PC-3 (cell line): ENCODE measurements around the gene TMEM156. TPM values are rescaled to one million over a fixed set of nuclear protein-coding genes. Genes with fewer than 3 reads are reported as not detected.

Source experiments
- ATAC-seq: fragments of 200-7000 bp; cut with Tn5 transposase; 2 replicates; pipeline ENCODE4 v1.9.1; 2020; ENCODE audit warnings: mild to moderate bottlenecking, moderate library complexity
- BruUV-seq: library from RNA; stranded (reverse); fragments of 400-500 nt; replicated peaks from 2 replicates; lab custom pipeline; 2021; lab: Mats Ljungman, UMichigan
- CTCF ChIA-PET: fragments of 300-600 bp; sonication (Branson Sonifier 250); formaldehyde crosslinking; loops from one replicate; lab custom pipeline; 2022; ENCODE audit warnings: antibody characterized with exemption; lab: Charles Lee
- POLR2A ChIA-PET: fragments of 300-600 bp; sonication (Branson Sonifier 250); formaldehyde crosslinking; loops from one replicate; lab custom pipeline; 2022; ENCODE audit warnings: antibody characterized with exemption; ENCODE audit not compliant: unreplicated experiment; lab: Charles Lee
- DNase-seq: peaks from one replicate; pipeline ENCODE4 v3.0.0-alpha.2; 2015
- H2AFZ ChIP-seq: fragments of 300-600 bp; sonication (generic); 2 replicates; pipeline ENCODE4 v1.6.0; 2016; ENCODE audit warnings: antibody characterized with exemption, low read length
- H3F3A ChIP-seq: fragments of 300-600 bp; sonication (generic); one replicate; pipeline ENCODE4 v1.6.0; 2017; ENCODE audit warnings: antibody characterized with exemption, low read length, control low read depth, mild to moderate bottlenecking; ENCODE audit not compliant: unreplicated experiment
- H3K27ac ChIP-seq: fragments of 300-600 bp; sonication (generic); 2 replicates; pipeline ENCODE4 v1.5.1; 2016; ENCODE audit warnings: mild to moderate bottlenecking, low read length
- H3K27me3 ChIP-seq: fragments of 300-600 bp; sonication (generic); 2 replicates; pipeline ENCODE4 v1.6.1; 2016; ENCODE audit warnings: low read length, mixed read lengths
- H3K36me3 ChIP-seq: fragments of 300-600 bp; sonication (generic); 2 replicates; pipeline ENCODE4 v1.6.1; 2016; ENCODE audit warnings: low read depth, mixed run types, low read length, mixed read lengths
- H3K4me1 ChIP-seq: fragments of 300-600 bp; sonication (generic); 2 replicates; pipeline ENCODE4 v1.5.1; 2016; ENCODE audit warnings: low read length; ENCODE audit not compliant: insufficient read depth
- H3K4me2 ChIP-seq: fragments of 300-600 bp; sonication (generic); 2 replicates; pipeline ENCODE4 v1.6.0; 2016; ENCODE audit warnings: low read length
- H3K4me3 ChIP-seq: fragments of 300-600 bp; sonication (generic); 2 replicates; pipeline ENCODE4 v1.5.1; 2016; ENCODE audit warnings: mild to moderate bottlenecking, low read length, mixed read lengths
- H3K79me2 ChIP-seq: fragments of 300-600 bp; sonication (generic); 2 replicates; pipeline ENCODE4 v1.6.1; 2017; ENCODE audit warnings: low read length, mixed read lengths
- H3K9ac ChIP-seq: fragments of 300-600 bp; sonication (generic); 2 replicates; pipeline ENCODE4 v1.6.0; 2016; ENCODE audit warnings: mild to moderate bottlenecking, low read length
- H3K9me2 ChIP-seq: fragments of 300-600 bp; sonication (generic); replicated peaks from 2 replicates; pipeline ENCODE4 v1.6.1; 2016; ENCODE audit warnings: mixed run types, low read length, mixed read lengths
- H3K9me3 ChIP-seq: fragments of 300-600 bp; sonication (generic); 2 replicates; pipeline ENCODE4 v1.6.1; 2016; ENCODE audit warnings: low read length, mixed read lengths
- H4K20me1 ChIP-seq: fragments of 300-600 bp; sonication (generic); 2 replicates; pipeline ENCODE4 v1.6.1; 2016; ENCODE audit warnings: low read length, mixed read lengths
- EZH2 ChIP-seq: fragments of 300-600 bp; sonication (generic); IDR thresholded peaks from one replicate; pipeline ENCODE4 v1.6.1; 2017; ENCODE audit warnings: antibody characterized with exemption, mild to moderate bottlenecking, low read length; ENCODE audit not compliant: unreplicated experiment
- EZH2phosphoT487 ChIP-seq: fragments of 300-600 bp; sonication (generic); IDR thresholded peaks from 2 replicates; pipeline ENCODE4 v1.6.1; 2018; ENCODE audit warnings: mild to moderate bottlenecking, antibody characterized with exemption, low read length, borderline replicate concordance
- intact Hi-C: fragments of 100-400 bp; cut with micrococcal nuclease; formaldehyde crosslinking; loops from 2 replicates; pipeline ENCODE4 v1.9.0; 2023
- total RNA-seq: library from RNA; depleted of rRNA; stranded (reverse); fragments of >200 nt; gene quantifications from 2 replicates; pipeline ENCODE4 v1.2.3, GENCODE V29; 2014
- TF ChIP-seq, protein P1 (sequence below): fragments of 300-600 bp; sonication (generic); conservative IDR thresholded peaks from 2 replicates; pipeline ENCODE4 v1.5.1; 2017; ENCODE audit warnings: antibody characterized with exemption, low read depth, mild to moderate bottlenecking, low read length

The TMEM156 gene
- total RNA-seq, 1 experiment from 2014 or later = 41.5 TPM

DNA sequence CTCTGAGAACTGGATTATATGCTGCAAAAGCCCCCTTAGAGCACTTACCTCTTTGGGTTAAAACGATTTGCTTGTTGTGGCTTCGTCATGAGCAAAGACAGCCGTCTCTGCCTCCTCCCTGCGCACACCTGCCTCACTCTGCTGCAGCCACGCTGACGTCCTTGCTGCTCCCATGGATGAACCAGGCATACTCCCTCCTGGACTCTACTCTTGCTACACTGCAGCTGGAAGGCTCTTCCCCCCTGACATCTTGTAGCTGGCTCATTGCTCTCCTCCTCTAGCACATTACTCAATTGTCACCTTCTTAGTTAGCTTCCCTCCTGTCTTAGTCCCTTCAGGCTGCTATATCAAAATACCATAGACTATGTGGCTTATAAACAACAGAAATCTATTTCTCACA is 105.3 kb downstream of the TMEM156 start:
- BruUV-seq = no TSS peak
- no peak overlapping the region for H3K27ac ChIP-seq
- DNase-seq = no peak
- POLR2A ChIA-PET = no interaction called here
- intact Hi-C loops = no loop called here
- no peak overlapping the region for H2AFZ ChIP-seq
- no peaks in the 10 kb centered on the region for H3K9me3 ChIP-seq
- CTCF ChIA-PET = no interaction called here
- H3K9me2 ChIP-seq = no peaks in the 10 kb centered on the region
- no peak overlapping the region for H3K4me2 ChIP-seq
- H3K36me3 ChIP-seq = no peaks in the 10 kb centered on the region
- no peak overlapping the region for H3K4me3 ChIP-seq
- no peak for ATAC-seq
- H3K4me1 ChIP-seq = no peaks in the 10 kb centered on the region
- no peak for TF ChIP-seq EZH2phosphoT487
- TF ChIP-seq, protein P1, sequence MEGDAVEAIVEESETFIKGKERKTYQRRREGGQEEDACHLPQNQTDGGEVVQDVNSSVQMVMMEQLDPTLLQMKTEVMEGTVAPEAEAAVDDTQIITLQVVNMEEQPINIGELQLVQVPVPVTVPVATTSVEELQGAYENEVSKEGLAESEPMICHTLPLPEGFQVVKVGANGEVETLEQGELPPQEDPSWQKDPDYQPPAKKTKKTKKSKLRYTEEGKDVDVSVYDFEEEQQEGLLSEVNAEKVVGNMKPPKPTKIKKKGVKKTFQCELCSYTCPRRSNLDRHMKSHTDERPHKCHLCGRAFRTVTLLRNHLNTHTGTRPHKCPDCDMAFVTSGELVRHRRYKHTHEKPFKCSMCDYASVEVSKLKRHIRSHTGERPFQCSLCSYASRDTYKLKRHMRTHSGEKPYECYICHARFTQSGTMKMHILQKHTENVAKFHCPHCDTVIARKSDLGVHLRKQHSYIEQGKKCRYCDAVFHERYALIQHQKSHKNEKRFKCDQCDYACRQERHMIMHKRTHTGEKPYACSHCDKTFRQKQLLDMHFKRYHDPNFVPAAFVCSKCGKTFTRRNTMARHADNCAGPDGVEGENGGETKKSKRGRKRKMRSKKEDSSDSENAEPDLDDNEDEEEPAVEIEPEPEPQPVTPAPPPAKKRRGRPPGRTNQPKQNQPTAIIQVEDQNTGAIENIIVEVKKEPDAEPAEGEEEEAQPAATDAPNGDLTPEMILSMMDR = no peak
- TF ChIP-seq EZH2 = no peak
- H3F3A ChIP-seq = no peaks in the 10 kb centered on the region
- no peak overlapping the region for H3K9ac ChIP-seq
- H4K20me1 ChIP-seq = no peaks in the 10 kb centered on the region
- no peaks in the 10 kb centered on the region for H3K79me2 ChIP-seq
- H3K27me3 ChIP-seq = no peaks in the 10 kb centered on the region

DNA sequence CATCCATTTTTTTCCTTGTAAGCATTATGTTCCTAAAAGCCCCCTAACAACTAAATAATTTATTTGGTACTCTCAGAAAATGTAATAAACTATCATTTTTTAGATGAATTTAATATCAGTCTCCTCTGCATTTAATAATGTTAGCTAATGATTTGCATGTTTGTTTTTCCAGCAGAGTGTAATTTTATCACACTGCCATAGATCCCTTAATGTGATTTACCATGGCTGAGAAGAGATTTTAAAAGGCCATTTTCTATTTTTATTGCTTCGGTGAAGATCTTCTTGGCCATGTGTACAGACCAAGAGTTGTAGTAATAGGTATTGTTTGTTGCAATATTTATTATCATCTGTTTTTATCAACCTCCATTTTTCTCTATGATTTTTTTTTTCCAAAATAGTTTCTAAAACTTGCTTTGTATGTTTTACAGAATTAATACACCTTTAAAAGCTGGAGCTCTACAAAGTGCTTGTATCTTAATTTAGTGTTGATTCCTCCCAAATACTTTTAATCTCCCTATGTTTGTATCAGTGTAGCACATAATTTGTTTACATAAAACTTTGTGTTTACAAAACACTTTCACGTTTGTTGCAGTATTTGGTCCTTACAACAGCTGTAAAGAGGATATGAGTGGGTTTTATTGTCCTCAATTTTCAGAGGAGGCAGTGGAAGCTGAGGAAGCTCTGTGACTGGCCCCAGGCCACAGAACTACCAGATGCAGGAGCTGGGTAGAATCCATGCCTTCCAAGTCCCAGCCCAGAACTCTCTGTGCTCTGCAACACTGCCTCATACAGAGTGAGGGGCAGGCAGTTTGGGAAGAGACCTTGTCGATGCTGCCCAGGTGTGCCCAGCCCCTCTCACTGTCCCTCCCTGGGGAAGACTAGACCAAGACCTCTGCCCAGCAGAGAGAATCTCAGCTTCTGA is 106.5 kb downstream of the TMEM156 start:
- no peaks in the 10 kb centered on the region for H3K4me1 ChIP-seq
- no peak overlapping the region for H3K4me2 ChIP-seq
- H3K27ac ChIP-seq = no peak overlapping the region
- intact Hi-C loops = no loop called here
- no peak for TF ChIP-seq EZH2
- TF ChIP-seq, protein P1 = no peak
- TF ChIP-seq EZH2phosphoT487 = no peak
- H3K36me3 ChIP-seq = no peaks in the 10 kb centered on the region
- no TSS peak for BruUV-seq
- no peaks in the 10 kb centered on the region for H4K20me1 ChIP-seq
- H3K9me2 ChIP-seq = no peaks in the 10 kb centered on the region
- no peaks in the 10 kb centered on the region for H3K27me3 ChIP-seq
- H3K79me2 ChIP-seq = no peaks in the 10 kb centered on the region
- ChIA-PET CTCF (no interaction called here), POLR2A (no interaction called here)
- H3K4me3 ChIP-seq = no peak overlapping the region
- no peaks in the 10 kb centered on the region for H3K9me3 ChIP-seq
- H2AFZ ChIP-seq = no peak overlapping the region
- H3K9ac ChIP-seq = no peak overlapping the region
- no peak for ATAC-seq
- no peak for DNase-seq
- no peaks in the 10 kb centered on the region for H3F3A ChIP-seq

DNA sequence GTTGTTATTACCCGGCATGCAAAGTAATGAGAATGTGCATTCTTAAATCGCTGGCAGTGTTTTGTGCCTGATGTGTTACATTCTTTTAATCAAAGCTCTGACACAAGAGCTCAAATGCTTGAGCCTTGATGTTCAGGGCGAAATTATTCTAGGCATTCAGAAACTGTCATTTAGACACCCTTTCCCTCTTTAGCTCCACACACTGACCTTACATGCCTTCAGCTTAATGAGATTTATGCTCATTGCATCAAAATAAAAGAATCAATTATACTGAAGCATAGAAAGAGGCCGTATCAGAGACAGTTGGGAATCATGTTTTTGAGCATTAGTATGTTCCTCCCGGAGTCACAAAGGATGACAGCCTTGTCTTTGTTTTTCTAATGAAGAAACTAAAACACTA is 107.9 kb downstream of the TMEM156 start:
- no peak overlapping the region for H3K27ac ChIP-seq
- CTCF ChIA-PET = interaction anchor here (0.8 kb wide), 1 partner anchor 165 kb away, joined by 3 read pairs; no protein-coding TSS in a partner anchor
- POLR2A ChIA-PET = no interaction called here
- H4K20me1 ChIP-seq = no peaks in the 10 kb centered on the region
- no peaks in the 10 kb centered on the region for H3K4me1 ChIP-seq
- no peaks in the 10 kb centered on the region for H3K9me3 ChIP-seq
- no peaks in the 10 kb centered on the region for H3K79me2 ChIP-seq
- no peaks in the 10 kb centered on the region for H3F3A ChIP-seq
- intact Hi-C loops = no loop called here
- ATAC-seq (no peak), DNase-seq (no peak)
- H3K9ac ChIP-seq = no peak overlapping the region
- no peak overlapping the region for H3K4me3 ChIP-seq
- H3K9me2 ChIP-seq = no peaks in the 10 kb centered on the region
- BruUV-seq = no TSS peak
- no peak overlapping the region for H3K4me2 ChIP-seq
- no peak overlapping the region for H2AFZ ChIP-seq
- H3K36me3 ChIP-seq = no peaks in the 10 kb centered on the region
- TF ChIP-seq EZH2phosphoT487 = no peak
- no peak for TF ChIP-seq EZH2
- H3K27me3 ChIP-seq = no peaks in the 10 kb centered on the region
